ENCODE data around the gene ARL5A.

ARL5A gene

GRCh38 chr2:151758744-151759143 lies 69.5 kb downstream of the ARL5A start:
- no peak for DNase-seq (ENCODE audit: low read depth)
- no peak overlapping the region for H3K4me3 ChIP-seq (ENCODE audit: low read depth, low read length)
- TF ChIP-seq CTCF (IDR thresholded peaks at IDR 0.05; ENCODE audit: low read depth, low read length, missing control alignments), result no peak

GRCh38 chr2:151757861-151758260 lies 70.4 kb downstream of the ARL5A start:
- H3K4me3 ChIP-seq (ENCODE audit: low read depth, low read length), result no peak overlapping the region
- no peak for DNase-seq (ENCODE audit: low read depth)
- TF ChIP-seq CTCF (IDR thresholded peaks at IDR 0.05; ENCODE audit: low read depth, low read length, missing control alignments), result no peak

- H3K4me3 ChIP-seq (ENCODE audit: low read depth, low read length), result no peak overlapping the region
These were observed 71.4 kb downstream of the ARL5A start for GRCh38 chr2:151756820-151757219.

GRCh38 chr2:151754253-151754897 lies 73.8 kb downstream of the ARL5A start:
- no peak for DNase-seq (ENCODE audit: low read depth)
- no peak for TF ChIP-seq CTCF (IDR thresholded peaks at IDR 0.05; ENCODE audit: low read depth, low read length, missing control alignments)
- no peak overlapping the region for H3K4me3 ChIP-seq (ENCODE audit: low read depth, low read length)

More at GRCh38 chr2:151756820-151757219, 71.4 kb downstream of the ARL5A start:
- DNase-seq (ENCODE audit: low read depth), result no peak
- no peak for TF ChIP-seq CTCF (IDR thresholded peaks at IDR 0.05; ENCODE audit: low read depth, low read length, missing control alignments)

GRCh38 chr2:151753540-151753939 lies 74.7 kb downstream of the ARL5A start:
- no peak for TF ChIP-seq CTCF (IDR thresholded peaks at IDR 0.05; ENCODE audit: low read depth, low read length, missing control alignments)
- no peak for DNase-seq (ENCODE audit: low read depth)

More at GRCh38 chr2:151753540-151753939, 74.7 kb downstream of the ARL5A start:
- H3K4me3 ChIP-seq (ENCODE audit: low read depth, low read length), result no peak overlapping the region
